ELR (cell line): ENCODE data around the gene SPR.

Experiments
- DNase-seq: peaks from one replicate; pipeline ENCODE4 v3.0.0-alpha.2; 2015; ENCODE audit warnings: low read depth

SPR gene

DNA sequence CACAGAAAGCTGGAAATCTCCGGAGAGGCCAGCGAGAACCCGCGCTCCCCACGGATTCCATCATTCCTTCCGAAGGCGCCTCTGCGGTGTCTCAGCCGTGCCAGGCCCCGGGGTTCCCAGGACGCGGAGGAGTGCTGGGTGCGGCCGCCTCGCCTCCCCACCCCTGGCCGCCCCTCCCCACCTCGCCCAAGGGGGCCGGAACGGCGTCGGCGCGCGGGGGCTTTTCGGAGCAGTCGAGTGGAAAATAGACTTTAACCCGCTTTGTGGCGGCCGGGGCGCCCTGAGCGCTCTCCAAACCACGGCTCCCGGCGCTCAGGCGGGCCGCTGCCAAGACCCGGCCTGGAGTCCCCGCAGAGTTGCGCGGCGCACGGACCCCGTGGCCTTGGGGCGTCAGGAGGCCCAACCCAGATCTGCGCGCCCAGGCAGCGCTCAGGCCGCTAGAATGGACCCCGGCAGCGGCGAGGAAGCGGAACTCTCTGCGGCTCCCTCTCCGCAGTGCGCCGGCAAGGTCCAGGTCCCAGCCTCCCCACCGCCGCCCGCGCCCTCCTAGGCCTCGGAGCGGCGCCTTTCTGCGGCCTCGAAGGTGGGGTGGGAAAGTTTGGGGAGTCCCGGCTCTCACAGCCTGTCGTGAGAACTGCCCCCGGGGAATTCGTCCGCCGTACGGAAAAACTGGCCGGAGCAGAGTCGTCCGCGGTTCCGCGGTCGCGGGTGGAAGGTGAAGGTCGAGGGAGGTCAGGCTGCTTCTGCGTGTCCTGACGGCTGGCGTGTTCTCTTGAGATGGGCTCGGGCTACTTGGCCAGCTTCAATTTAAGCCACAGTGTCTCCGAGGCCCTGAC, 28.9 kb downstream of the SPR start:
- DNase-seq: no peak

DNA sequence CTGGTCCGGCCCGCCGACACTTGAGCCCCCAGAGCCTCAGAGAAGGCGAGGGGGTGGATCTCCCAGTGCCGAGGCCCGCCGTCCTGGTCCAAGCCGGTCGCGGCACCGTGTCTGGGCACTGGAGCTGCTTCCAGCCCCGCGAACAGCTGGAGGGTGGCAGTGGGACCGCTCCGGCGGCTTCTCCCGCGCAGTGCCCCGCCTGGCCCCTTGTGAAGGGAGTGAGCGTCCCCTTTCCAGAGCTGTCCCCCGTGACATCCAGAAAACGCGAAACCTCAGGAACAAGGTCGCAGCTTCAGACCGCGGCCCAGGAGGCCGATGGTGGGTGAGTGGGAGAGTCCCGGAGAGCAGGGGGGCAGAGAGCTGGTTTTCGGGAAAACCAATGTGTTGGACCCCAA, 29.5 kb downstream of the SPR start:
- DNase-seq: no peak

DNA sequence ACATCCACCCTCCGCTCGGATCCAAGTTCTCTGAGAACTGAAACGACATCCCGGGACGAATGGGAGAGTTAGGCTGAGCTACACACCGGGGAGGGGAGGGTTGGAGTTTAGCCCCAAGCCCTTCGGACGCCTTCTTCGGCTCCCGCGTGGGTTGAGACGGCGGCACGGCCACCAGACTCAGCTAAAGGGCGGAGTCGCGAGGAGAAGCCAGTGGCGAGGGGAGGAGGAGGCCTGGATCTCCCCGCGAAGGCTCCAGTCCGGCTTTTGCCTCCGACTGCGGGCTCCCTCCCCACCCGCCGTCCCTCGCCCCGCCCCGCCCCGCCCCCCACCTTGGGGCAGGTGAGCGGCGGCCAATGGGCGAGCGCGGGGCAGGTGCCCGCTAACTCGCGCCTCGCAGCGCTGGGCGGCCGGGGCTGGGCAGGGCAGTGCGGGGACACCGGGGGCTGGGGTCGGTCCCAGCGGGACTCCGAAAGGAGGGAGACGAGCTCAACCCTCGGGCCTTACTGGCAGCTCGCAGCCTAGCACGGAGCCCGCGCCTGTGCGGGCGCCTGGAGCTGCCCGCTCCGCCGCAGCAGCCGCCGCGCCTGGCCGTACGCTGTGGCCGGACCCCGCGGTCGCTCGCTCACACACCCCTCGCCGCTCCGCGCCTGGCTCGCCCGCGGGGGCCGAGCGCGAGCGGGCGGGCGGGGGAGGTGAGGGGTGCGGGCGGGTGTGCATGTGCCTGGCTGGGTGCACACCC, 30.1 kb downstream of the SPR start, which contains the start of gene EMX1:
EMX1 (plus strand) TSS at position 382 of the 739 bp plus-strand sequence; CDS start at position 716, 334 bp downstream.
- no peak for DNase-seq

DNA sequence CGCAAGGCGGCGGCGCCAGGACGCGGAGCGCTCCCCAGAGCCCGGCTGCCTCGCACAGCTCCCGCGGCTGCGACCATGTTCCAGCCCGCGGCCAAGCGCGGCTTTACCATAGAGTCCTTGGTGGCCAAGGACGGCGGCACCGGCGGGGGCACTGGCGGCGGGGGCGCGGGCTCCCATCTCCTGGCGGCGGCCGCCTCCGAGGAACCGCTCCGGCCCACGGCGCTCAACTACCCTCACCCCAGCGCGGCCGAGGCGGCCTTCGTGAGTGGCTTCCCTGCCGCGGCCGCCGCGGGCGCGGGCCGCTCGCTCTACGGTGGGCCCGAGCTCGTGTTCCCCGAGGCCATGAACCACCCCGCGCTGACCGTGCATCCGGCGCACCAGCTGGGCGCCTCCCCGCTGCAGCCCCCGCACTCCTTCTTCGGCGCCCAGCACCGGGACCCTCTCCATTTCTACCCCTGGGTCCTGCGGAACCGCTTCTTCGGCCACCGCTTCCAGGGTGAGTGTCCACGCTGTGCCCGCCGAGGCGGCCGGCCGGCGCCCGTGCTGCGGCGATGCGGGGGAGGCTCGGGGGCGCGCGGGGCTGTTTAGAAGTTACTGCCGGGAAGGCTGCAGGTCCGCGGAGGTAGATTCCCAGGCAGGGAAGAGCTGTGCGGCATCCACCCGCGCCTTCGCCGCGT, 30.8 kb downstream of the SPR start:
- no peak for DNase-seq

DNA sequence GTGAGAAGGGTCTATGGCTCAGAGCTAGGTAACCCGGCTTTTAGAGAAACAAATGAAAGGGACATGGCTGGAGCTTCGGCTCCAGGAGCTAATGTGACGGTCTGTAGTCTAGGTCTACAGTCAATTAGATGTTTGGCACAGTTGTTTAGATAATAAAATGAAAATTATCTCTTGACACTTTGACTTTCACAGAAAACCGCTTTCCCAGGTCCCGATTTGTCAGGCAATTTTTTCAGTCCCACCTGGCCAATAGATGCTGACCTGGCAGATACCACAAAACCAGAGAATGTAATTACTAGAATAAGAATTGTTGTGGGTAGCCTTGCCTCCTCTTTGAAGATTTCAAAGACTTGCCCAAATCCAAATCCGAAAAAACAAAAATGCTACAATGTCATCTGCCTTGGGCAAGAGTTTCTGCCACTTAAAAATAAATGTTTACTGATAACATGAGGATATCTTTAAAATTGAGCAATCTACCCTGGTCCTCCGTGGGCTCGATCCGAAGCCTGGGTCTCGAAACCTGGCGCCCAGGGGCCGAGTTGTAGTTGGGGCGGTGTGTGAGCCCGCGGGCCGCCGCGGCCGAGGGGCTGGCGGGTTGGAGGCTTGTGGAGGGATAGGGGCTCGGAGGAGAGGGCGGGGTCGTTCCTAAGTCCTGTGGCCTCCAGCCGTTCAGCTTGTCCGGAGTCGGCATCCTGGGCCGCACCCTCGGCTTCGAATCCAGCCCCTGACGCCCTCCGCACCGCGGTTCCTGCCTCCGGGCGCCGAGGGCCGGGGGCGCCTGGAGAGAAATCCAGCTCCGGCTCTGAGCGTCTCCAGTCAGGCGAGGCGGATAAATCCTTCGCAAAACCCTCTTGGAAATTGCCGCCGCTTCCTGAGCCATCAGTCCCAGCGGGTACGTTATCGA, 32.5 kb downstream of the SPR start:
- DNase-seq: no peak

DNA sequence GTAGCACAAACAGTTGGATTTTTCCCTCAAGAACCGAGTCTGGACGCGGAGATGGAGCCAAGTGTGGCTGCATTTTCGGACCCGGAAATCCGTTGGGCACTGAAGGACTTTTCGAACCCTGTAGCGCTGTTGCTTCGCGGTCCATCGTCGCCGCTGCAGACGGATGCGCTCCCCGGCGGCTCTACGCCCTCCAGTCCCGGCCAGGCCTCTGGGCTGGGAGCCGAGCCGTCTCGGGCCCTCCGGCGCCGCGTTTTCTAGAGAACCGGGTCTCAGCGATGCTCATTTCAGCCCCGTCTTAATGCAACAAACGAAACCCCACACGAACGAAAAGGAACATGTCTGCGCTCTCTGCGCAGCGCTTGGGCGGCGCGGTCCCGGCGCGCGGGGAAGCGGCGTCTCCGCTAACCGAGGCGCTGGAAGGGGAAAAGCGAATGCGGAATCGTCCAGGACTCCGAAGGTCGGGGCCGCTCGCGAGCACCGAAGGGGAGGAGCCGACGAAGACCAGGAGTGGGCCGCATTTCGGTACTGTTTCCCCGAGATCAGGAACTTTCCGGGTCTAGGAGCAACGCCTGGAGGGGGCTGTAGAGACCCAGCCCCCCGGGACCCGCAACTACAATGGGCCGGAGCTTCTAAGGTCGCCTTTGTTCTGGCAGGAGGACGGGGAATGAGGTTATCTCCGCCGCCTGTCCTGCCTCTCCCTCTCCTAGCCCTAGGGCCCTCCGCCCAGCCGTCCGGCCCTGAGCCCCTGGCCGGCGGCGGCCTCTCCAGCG, 33.3 kb downstream of the SPR start:
- no peak for DNase-seq

DNA sequence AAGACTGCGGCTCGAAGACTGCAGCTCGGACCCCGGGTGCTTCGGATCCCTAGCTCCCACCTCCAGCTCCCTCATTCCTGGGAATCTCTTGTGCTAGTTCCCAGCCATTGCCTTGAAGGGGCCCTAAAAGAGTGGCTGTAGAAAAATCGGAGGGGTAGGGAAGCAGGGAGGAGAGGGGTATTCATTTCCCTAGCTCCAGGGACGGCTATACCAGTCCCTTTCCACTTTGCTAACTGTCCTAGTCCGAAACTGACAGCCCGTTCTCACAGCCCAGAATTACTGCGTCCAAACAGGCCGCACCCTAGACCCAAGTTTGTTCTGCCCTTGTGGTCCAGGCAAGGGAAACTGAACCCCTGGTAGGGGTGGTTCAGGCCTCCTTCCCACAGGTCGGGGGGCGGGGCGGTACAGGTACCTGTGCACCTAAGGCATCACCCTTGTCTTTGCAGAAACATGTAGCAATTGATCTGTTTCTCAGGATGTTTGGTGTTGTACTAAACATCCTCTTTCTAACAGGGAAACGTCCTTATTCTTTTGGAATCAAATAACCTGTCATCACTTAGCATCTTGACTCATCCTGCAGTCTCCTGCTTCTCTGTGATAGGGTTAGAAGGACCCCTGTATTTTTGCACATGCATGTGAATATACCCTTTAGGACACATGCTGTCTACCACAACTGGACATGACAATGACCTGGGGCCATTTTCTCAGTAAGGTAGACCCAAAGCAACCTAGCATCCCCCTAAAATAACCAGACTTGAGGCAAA, 34.1 kb downstream of the SPR start:
- DNase-seq: no peak

DNA sequence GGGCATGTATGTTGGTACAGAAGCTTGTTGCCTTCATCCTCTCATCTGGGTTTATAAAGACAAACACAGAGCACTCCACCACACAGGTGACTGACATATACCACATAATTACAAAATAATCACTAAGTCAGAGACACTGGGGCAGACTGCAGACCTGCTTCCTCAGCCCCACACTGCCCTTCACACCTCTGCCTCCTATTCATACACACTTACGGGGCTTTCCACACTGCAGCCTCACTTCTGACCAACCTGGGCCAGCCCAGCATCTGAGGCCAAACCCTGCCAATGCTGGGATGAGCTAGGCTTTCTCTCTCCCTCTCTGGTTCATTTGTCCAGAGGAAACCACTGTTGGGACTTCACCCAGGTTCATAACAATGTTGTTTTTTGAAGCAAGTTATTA, 34.6 kb downstream of the SPR start:
- no peak for DNase-seq

DNA sequence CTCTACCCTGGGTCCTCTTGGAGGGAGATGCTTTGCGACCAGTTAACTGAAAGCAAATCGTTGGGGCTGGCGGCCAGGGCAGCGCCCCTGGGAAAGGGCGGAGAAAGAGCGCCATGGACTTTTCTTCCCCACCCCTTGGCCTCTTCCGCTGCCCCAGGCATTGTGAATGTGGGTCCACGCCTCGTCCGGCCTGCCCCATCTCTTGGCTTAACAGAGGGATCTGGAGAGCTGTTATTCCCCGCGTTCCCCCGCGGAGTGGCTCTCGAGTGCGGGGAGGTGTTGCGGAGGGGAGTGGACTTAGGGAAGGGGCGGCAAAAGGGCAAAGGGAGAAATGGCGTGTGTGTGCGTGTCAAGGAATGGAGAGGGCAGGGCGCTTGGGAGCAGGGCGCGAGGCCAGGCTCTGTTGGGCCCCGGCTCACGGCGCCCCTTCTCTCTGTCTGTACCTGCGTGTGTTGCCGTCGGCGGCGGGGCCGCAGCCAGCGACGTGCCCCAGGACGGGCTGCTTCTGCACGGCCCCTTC, 36.7 kb downstream of the SPR start:
- no peak for DNase-seq

DNA sequence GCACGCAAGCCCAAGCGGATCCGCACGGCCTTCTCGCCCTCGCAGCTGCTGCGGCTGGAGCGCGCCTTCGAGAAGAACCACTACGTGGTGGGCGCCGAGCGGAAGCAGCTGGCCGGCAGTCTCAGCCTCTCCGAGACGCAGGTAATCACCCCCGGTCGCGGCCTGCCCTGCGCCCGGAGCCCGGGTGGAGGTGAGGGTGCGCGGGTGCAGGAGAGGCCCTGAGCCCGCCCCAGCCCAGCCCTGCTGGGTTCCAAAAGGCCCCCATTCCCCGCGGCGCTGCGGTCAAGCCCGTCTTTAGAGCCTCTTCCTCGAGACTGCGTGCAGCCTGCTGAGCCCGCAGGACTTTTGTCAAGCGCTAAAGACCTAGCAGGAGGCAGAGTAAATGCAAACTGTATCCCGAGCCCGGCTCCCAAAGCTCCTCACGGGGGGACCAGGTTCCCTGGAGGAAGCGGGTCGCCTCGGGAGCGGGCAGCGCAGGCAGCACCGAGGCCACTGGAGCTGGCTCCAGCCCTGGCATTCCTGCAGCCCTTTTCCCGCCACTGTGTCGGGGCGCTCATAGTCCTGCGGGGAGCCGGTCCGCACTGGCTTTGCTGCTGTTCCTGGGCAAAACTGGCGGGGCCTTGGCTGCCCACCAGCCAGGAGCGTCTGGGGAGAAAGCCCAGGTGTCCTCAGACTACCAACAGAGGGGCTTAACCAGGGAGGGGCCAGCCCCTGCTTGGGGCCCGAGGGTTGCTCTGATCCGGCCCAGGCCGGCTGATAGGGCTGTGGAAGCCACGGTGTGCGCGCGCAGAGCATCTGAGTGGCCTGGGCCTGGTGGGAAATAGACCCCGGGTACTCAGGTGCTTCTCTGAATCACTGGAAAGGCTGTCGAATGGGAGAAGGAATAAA, 37.4 kb downstream of the SPR start:
- no peak for DNase-seq

DNA sequence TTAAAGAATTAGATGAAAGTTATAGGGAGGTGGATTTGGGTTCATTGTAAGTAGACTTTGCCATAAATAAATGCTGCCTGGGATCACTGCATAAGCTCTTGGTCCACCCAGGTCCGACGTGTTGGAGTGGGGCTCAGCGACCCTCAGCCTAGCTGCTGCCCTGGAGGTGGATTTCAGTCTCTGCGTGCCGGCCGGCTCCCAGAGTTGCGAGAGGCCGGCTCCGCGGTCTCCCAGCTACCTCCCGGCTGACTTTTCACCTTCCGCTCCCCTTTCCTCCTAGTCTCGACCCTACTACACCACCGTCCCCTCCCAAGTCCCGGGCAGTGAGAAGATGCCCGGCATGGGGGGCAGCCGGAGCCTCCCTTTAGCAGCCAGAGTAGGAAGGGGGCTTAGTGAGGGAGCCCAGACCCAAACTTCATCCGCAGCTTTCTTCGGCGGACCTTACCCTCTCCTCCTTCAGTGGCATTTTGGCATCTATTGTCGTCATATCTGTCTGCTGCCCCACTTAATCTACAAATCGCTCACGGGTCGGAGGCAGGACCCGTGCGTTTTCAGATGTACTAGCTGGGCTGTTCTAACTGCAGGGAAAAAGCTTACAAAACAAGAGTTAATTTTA, 38.2 kb downstream of the SPR start:
- DNase-seq: no peak

DNA sequence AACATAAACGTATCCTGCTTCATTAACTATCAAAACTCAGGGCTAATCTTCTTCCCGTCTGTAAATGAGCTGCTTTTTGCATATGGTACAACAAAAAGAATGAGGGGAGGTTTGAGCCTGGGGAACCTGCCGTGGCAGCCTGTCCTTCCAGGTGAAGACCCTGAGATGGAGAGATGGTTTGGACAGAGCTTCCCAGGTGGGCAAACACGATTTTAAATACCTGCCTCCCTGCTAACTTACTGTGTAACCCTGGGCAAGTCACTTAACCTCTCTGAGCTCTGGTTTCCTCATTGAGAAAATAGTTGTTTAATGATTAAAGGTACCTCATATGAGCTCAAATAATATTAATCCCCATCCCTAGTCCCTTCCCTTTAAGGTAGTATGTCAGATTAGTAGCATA, 39.2 kb downstream of the SPR start:
- no peak for DNase-seq

DNA sequence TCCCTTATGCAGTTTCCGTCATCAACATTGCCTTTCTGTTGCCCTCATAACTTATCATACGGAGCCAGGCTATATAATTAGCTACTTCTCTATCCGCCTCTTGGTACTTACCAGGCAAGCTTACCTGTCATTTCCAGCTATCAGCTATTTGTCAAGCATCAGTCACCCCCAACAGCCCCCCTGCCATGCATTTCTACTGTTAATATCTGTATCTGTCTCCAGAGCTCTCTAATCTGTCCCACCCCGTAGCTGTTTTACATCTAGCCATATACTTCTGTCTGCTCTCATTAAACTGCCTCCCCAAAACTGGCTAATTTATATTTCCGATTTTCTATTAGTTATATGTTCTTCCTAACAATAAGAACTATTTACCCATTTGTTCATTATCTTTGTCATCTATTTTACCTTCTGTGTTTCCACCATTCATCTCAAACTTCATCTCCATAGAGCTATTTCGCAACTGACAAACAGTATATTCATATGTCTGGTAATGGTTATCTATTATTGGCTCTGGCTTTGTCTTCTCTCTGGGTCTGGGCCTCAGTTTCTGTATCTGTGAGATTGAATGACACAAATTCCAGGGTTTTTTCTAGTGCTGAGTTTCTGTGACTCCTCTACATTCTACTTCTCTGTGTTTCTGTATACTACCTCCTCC, 39.7 kb downstream of the SPR start:
- DNase-seq: no peak

DNA sequence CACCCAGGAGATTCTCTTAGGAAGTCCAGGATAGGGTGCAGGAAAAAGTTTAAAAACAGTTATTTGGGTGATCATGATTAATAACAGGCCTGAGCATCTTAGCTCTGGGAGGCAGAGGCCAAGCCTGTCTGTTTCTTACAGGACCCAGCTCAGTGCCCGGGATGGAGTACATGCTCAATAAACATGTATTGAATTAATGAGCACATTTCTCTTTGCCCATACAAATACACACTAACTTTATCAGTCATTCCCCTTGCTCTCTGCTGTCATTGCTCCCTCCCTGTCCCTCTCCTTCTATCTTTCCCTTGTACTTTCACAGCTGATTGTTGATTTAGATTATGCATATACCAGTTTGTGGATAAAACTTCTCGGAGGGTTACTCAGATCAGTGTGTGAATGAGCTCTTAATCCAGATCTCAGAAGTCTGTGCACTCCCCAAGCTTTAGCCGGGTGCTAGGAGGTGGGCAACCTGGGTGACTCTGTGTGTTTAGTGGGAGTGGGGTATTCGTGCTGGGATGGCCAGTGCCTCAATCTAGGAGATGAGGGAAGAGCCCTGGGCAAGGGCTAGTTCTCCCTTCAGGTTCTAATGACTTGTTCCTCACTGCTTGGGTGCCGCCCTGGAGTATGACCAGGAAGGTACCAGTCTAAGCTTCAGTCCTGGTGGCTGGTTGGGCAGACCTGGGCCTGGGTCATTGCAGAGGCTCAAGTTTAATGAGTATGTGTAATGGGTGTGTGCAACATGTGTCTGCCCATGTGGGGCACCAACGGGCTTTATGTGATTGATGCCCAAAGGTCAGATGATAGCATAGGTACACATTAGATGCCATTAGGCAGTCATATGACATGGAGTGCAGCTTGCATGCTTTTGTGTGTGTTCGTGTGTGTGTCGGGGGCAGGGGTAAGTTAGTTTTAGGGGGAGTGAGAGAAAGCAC, 40.7 kb downstream of the SPR start:
- no peak for DNase-seq

DNA sequence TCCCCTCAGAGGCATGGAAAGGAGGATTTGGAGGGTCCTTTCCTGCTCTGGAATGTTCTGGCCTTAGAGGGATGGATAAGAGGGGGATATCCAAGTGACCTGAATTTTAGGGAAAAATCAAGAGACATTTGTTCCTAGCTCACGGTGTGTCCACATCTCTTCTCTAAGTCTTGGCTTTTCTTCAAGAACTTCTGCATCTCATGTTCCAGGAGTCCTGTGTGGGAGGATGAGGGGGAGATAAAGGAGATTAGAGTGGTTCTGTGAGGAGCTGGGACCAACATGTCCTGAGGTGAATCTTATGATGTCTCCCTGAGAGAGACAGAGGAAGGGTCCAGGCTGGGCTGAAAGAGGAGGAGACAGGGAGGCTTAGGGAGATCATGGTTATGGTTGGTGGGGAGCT, 41.8 kb downstream of the SPR start:
- no peak for DNase-seq

DNA sequence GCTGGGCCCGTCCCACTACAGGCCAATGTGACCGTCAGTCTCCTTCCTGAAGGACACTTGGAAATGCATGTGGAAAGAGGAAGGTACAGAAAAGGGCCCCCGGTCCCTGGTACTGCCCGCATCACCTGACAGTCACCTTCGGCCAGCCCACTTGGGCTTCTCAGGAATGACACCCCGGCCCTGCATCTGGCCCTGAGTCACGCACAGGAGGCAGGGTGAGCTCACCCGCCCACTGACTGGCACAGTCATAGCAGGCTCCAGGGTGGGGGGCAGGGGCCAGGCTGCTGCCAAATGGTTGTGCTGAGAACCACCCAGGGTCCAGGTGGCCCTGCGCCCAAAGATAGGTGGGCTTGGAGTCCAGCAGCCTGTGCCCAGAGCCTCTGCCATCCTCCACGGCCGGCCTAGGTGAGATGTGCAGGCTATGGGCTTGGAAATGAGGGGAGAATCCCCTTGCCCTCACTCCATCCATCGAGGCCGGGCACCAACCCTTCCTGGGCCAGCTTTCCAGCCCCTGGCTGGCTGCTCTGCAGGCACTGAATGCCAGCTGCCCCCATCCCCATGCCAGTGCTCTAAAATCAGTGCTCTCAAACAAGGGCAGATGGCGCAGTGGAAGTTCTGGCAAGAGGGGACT, 44.2 kb downstream of the SPR start:
- DNase-seq: peak; percentile 83
